DOHH2 (cell line): ENCODE results near the gene UNC5C.

ENCODE experiments used
- H3F3A ChIP-seq: fragments of 200-600 bp; sonication (generic), shearing (Covaris generic); 2 replicates; pipeline ENCODE4 v1.6.0; 2016; ENCODE audit warnings: antibody characterized with exemption, mild to moderate bottlenecking; ENCODE audit not compliant: control insufficient read depth, insufficient read depth
- H3K27ac ChIP-seq: fragments of 200-600 bp; sonication (generic); 2 replicates; pipeline ENCODE4 v1.5.1; 2014; ENCODE audit warnings: low read depth, mild to moderate bottlenecking, low read length, moderate library complexity
- H3K27me3 ChIP-seq: fragments of 200-600 bp; sonication (generic); 2 replicates; pipeline ENCODE4 v1.6.1; 2014; ENCODE audit warnings: mild to moderate bottlenecking, low read length, mixed read lengths; ENCODE audit not compliant: control insufficient read depth
- H3K36me3 ChIP-seq: fragments of 200-600 bp; sonication (generic); 2 replicates; pipeline ENCODE4 v1.6.1; 2014; ENCODE audit warnings: mild to moderate bottlenecking, low read length, moderate library complexity, mixed read lengths; ENCODE audit not compliant: control insufficient read depth
- H3K4me1 ChIP-seq: fragments of 200-600 bp; sonication (generic); 2 replicates; pipeline ENCODE4 v1.6.1; 2014; ENCODE audit warnings: mild to moderate bottlenecking, low read length, mixed read lengths; ENCODE audit not compliant: control insufficient read depth
- H3K4me2 ChIP-seq: fragments of 200-600 bp; sonication (generic); 2 replicates; pipeline ENCODE4 v1.6.0; 2014; ENCODE audit warnings: mild to moderate bottlenecking, low read length, moderate library complexity
- H3K4me3 ChIP-seq: fragments of 200-600 bp; sonication (generic); 2 replicates; pipeline ENCODE4 v1.5.1; 2014; ENCODE audit warnings: mild to moderate bottlenecking, low read length, mixed read lengths
- H3K79me2 ChIP-seq: fragments of 200-600 bp; sonication (generic); 2 replicates; pipeline ENCODE4 v1.6.1; 2014; ENCODE audit warnings: mild to moderate bottlenecking, low read length, mixed read lengths; ENCODE audit not compliant: control insufficient read depth
- H3K9me2 ChIP-seq: fragments of 200-600 bp; sonication (generic); replicated peaks from 2 replicates; pipeline ENCODE4 v1.6.1; 2014; ENCODE audit warnings: mild to moderate bottlenecking, low read length, mixed read lengths; ENCODE audit not compliant: control insufficient read depth
- H3K9me3 ChIP-seq: fragments of 200-600 bp; sonication (generic); 2 replicates; pipeline ENCODE4 v1.6.1; 2014; ENCODE audit warnings: antibody characterized with exemption, low read length, mixed read lengths; ENCODE audit not compliant: control insufficient read depth, insufficient read depth
- H4K20me1 ChIP-seq: fragments of 200-600 bp; sonication (generic); 2 replicates; pipeline ENCODE4 v1.6.0; 2014; ENCODE audit warnings: low read depth, mild to moderate bottlenecking, antibody characterized with exemption, low read length, moderate library complexity; ENCODE audit not compliant: control insufficient read depth, insufficient read depth
- EZH2phosphoT487 ChIP-seq: fragments of 200-600 bp; sonication (generic); IDR thresholded peaks from 2 replicates; pipeline ENCODE4 v1.6.1; 2017; ENCODE audit warnings: borderline replicate concordance, mild to moderate bottlenecking, antibody characterized with exemption, low read length, moderate library complexity, mixed read lengths
- TF ChIP-seq, protein P1 (sequence below): fragments of 200-600 bp; sonication (generic); IDR thresholded peaks from one replicate; pipeline ENCODE4 v1.5.1; 2014; ENCODE audit warnings: antibody characterized with exemption, mild to moderate bottlenecking, low read depth, low read length; ENCODE audit not compliant: poor library complexity, severe bottlenecking

UNC5C gene

GRCh38 chr4:95371476-95372224 lies 177.1 kb downstream of the UNC5C start:
- H3K36me3 ChIP-seq: no peaks in the 10 kb centered on the region
- TF ChIP-seq, protein P1, sequence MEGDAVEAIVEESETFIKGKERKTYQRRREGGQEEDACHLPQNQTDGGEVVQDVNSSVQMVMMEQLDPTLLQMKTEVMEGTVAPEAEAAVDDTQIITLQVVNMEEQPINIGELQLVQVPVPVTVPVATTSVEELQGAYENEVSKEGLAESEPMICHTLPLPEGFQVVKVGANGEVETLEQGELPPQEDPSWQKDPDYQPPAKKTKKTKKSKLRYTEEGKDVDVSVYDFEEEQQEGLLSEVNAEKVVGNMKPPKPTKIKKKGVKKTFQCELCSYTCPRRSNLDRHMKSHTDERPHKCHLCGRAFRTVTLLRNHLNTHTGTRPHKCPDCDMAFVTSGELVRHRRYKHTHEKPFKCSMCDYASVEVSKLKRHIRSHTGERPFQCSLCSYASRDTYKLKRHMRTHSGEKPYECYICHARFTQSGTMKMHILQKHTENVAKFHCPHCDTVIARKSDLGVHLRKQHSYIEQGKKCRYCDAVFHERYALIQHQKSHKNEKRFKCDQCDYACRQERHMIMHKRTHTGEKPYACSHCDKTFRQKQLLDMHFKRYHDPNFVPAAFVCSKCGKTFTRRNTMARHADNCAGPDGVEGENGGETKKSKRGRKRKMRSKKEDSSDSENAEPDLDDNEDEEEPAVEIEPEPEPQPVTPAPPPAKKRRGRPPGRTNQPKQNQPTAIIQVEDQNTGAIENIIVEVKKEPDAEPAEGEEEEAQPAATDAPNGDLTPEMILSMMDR: no peak
- no peaks in the 10 kb centered on the region for H3K79me2 ChIP-seq
- H3K9me2 ChIP-seq: no peaks in the 10 kb centered on the region
- no peaks in the 10 kb centered on the region; the same call in 1 of the 2 replicates for H3K9me3 ChIP-seq
- no peak overlapping the region for H3K27ac ChIP-seq
- H4K20me1 ChIP-seq: no peaks in the 10 kb centered on the region
- no peak overlapping the region for H3K4me2 ChIP-seq
- no peaks in the 10 kb centered on the region for H3K27me3 ChIP-seq
- H3K4me1 ChIP-seq: no peaks in the 10 kb centered on the region
- no peak overlapping the region for H3K4me3 ChIP-seq
- no peaks in the 10 kb centered on the region for H3F3A ChIP-seq

- Histone ChIP-seq H3K4me1 (no peaks in the 10 kb centered on the region), H3K9me3 (no peaks in the 10 kb centered on the region; the same call in 1 of the 2 replicates)
- TF ChIP-seq, protein P1: no peak
- TF ChIP-seq EZH2phosphoT487: no peak
Measured at GRCh38 chr4:95367824-95368223, 180.9 kb downstream of the UNC5C start.

DNA sequence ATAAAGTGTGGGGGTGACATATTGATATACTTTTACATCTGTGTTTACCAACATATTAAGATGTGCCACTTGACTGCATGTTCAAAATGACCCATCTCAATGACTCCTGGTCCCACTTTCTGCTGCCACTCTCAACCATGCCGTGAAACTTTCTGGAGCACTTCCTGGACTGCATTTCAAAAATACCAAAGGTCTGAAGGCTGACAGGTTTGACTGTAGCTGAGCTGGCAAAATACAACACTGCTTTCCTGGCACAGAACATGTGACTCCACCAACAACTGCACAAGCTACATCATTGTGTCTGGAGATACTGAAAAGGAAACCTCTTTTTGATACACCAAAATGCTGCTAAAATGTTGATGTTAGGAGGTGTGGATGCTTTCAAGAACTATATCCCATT lies 184.8 kb downstream of the UNC5C start:
- Histone ChIP-seq H3K4me1 (no peaks in the 10 kb centered on the region), H3K9me2 (no peaks in the 10 kb centered on the region), H3K9me3 (no peaks in the 10 kb centered on the region), H3F3A (no peaks in the 10 kb centered on the region), H3K79me2 (no peaks in the 10 kb centered on the region), H3K36me3 (no peaks in the 10 kb centered on the region), H3K27me3 (no peaks in the 10 kb centered on the region), H4K20me1 (no peaks in the 10 kb centered on the region), H3K4me2 (no peak overlapping the region), H3K27ac (no peak overlapping the region), H3K4me3 (no peak overlapping the region)
- no peak for TF ChIP-seq EZH2phosphoT487
- TF ChIP-seq, protein P1: no peak

More at GRCh38 chr4:95367824-95368223, 180.9 kb downstream of the UNC5C start:
- no peaks in the 10 kb centered on the region for H3K27me3 ChIP-seq
- H3K4me3 ChIP-seq: no peak overlapping the region
- no peaks in the 10 kb centered on the region for H3K79me2 ChIP-seq
- no peaks in the 10 kb centered on the region for H4K20me1 ChIP-seq
- no peaks in the 10 kb centered on the region for H3F3A ChIP-seq
- no peak overlapping the region for H3K4me2 ChIP-seq
- H3K27ac ChIP-seq: no peak overlapping the region
- H3K9me2 ChIP-seq: no peaks in the 10 kb centered on the region
- no peaks in the 10 kb centered on the region for H3K36me3 ChIP-seq
